Fibroblast of mammary gland (primary cell): ENCODE data around the gene SRPX.
A peak's percentile ranks its signal among the peaks of the same experiment; 100 is the strongest.

ENCODE experiments used
- DNase-seq: peaks from one replicate; pipeline ENCODE4 v3.0.0-alpha.2; 2010; ENCODE audit warnings: low read depth
- H3K4me3 ChIP-seq: 2 replicates; pipeline ENCODE4 v1.5.1; 2011; ENCODE audit warnings: low read depth, mild to moderate bottlenecking, low read length, moderate library complexity; ENCODE audit not compliant: control insufficient read depth
- CTCF ChIP-seq: conservative IDR thresholded peaks from 2 replicates; pipeline ENCODE4 v1.5.1; 2011; ENCODE audit warnings: low read depth, low read length, inconsistent platforms; ENCODE audit not compliant: control insufficient read depth, insufficient read depth

Gene SRPX

GRCh38 chrX:38183596-38183995 lies 37.1 kb downstream of the SRPX start:
- H3K4me3 ChIP-seq: no peak overlapping the region
- no peak for TF ChIP-seq CTCF
- peak; percentile 62 for DNase-seq

- H3K4me3 ChIP-seq: no peak overlapping the region
- no peak for DNase-seq
- TF ChIP-seq CTCF: no peak
These were observed 39.3 kb downstream of the SRPX start for GRCh38 chrX:38181357-38181756.

- DNase-seq: no peak
- no peak for TF ChIP-seq CTCF
- no peak overlapping the region for H3K4me3 ChIP-seq
These were observed 42.3 kb downstream of the SRPX start for GRCh38 chrX:38178396-38178795.

GRCh38 chrX:38175139-38175538 lies 45.5 kb downstream of the SRPX start:
- DNase-seq: no peak

GRCh38 chrX:38172596-38172995 lies 48.1 kb downstream of the SRPX start:
- no peak for DNase-seq
- no peak for TF ChIP-seq CTCF
- no peak overlapping the region for H3K4me3 ChIP-seq

More at GRCh38 chrX:38175139-38175538, 45.5 kb downstream of the SRPX start:
- peak; percentile 19 for TF ChIP-seq CTCF
- no peak overlapping the region for H3K4me3 ChIP-seq

DNA sequence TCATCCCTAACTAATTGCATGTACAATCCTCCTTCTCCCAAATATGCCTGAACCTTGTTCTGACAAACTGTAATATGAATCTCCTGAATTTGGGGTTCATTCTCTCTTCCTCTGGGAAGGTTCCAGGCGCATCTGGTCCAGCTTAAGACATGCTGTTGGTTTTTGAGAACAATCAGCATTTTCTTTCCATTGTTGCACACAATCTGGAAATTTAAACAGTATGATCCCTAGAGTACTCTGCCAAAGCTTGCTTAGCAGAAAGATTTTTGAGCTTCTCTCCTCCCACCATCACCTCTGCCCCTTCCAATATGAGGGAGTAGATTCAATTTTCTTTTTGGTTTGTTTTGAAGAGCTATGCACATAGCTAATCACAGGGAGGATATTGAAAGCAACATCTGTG lies 50.1 kb downstream of the SRPX start:
- no peak overlapping the region for H3K4me3 ChIP-seq
- TF ChIP-seq CTCF: no peak
- DNase-seq: no peak

- peak; percentile 37 for DNase-seq
- H3K4me3 ChIP-seq: no peak overlapping the region
- TF ChIP-seq CTCF: peak; percentile 57
These were observed 54.1 kb downstream of the SRPX start for GRCh38 chrX:38166478-38167083.
